ENCODE measurements around the gene PHAF1. TPM values are rescaled to one million over a fixed set of nuclear protein-coding genes. Genes with fewer than 3 reads are reported as not detected.
A peak's percentile ranks its signal among the peaks of the same experiment; 100 is the strongest.

Gene PHAF1
- total and polyA plus RNA-seq, 10 donors, result 5.5 to 44.0 (median 18.4) TPM

DNA sequence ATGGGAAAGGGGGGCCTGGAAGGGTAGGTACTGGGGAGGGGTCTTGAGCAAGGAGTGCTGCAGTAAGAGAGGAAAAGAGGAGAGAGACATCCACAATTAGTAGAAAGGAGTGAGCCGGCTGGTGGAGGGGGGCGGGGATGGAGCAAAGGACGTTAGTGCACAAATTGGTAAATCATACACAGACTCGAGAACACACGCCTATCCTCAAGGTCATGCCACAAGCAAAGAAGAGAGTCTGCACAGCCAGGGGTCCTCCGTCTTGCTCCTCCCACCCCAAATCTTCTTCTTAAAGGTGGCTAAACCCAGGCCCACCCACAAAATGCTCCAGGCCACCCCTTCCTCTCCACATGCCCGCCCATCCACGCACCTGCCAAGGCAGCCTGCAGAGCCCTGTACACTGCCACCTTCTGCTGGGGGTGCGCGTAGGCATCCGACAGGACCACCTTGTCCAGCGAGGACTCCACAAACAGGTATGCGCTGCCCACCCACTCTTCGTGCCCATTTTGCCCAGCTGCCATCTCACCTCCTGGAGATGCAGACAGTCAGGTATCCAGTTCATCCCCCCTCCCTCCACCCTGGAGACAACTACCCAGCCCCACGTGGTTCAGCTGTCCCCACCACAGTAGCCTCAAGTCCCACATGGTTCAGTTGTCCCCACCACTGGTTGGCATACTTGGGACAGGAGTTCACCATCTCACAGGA, 46.6 kb downstream of the PHAF1 start:
- 71 to 86% (median 77%) methylated on average over 14 to 15 of the region's 15 CpGs for WGBS, 5 donors
- intact Hi-C loops (cut with DNase I; ENCODE audit: low total_unique reads), result no loop called here

DNA sequence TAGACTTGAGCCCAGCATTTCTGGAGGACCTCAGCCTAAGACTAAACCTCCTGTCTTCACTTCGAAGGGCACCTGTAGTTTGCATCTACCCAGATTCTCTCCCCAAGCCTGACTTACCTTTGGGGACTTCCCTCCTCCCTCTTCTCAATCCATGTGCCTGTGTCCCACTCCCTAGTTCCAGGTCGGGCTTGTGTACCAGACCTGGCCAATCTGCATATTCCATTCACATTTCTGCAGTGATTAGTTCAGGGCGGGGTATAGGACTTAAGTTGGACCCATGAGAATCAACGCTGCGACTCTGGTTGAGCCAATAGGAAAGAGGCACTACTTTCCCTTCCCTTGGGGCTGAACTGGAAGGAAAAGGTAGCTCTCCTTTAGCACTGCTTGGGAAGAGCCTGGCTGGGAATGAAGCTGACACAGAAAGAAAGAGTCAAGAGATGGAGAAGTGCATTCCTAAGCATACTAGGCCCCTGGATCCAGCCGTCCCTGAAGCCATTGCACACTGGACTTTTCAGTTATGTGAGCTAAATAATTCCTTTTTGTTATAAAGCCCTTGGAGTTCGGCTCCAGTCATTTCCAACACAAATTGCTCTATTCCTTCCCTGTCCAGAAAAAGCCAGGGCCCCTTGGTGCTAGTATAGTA, 47.5 kb downstream of the PHAF1 start:
- intact Hi-C loops (cut with DNase I; ENCODE audit: low total_unique reads), result no loop called here
- H3K9me3 ChIP-seq, result no peaks in the 10 kb centered on the region
- 72 to 83% (median 82%) methylated on average over 7 of the region's 7 CpGs for WGBS, 5 donors
- H3K27ac ChIP-seq, result peak overlapping the region in 5 of 8 donors; percentile 8 to 96 (median 95)
- DNase-seq, result no peak
- H3K4me1 ChIP-seq, result peaks cover 33 to 84% (median 61%) of the 10 kb centered on the region in 6 donors
- TF ChIP-seq, protein P1, sequence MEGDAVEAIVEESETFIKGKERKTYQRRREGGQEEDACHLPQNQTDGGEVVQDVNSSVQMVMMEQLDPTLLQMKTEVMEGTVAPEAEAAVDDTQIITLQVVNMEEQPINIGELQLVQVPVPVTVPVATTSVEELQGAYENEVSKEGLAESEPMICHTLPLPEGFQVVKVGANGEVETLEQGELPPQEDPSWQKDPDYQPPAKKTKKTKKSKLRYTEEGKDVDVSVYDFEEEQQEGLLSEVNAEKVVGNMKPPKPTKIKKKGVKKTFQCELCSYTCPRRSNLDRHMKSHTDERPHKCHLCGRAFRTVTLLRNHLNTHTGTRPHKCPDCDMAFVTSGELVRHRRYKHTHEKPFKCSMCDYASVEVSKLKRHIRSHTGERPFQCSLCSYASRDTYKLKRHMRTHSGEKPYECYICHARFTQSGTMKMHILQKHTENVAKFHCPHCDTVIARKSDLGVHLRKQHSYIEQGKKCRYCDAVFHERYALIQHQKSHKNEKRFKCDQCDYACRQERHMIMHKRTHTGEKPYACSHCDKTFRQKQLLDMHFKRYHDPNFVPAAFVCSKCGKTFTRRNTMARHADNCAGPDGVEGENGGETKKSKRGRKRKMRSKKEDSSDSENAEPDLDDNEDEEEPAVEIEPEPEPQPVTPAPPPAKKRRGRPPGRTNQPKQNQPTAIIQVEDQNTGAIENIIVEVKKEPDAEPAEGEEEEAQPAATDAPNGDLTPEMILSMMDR (IDR thresholded peaks at IDR 0.05 in 8 of 11, conservative IDR thresholded peaks at IDR 0.05 in 3 of 11), result no peak
- TF ChIP-seq POLR2AphosphoS5 (IDR thresholded peaks at IDR 0.05), result no peak
- TF ChIP-seq POLR2A (IDR thresholded peaks at IDR 0.05), result no peak
- peaks cover 0 to 7% (median 0%) of the 10 kb centered on the region in 6 donors for H3K36me3 ChIP-seq
- peaks cover 0 to 25% (median 10%) of the 10 kb centered on the region in 7 donors for H3K27me3 ChIP-seq (replicated peaks in 1 of 7)
- no peak overlapping the region for H3K4me3 ChIP-seq

More for the DNA sequence above, 46.6 kb downstream of the PHAF1 start:
- peaks cover 0 to 7% (median 0%) of the 10 kb centered on the region in 6 donors for H3K36me3 ChIP-seq
- no peak overlapping the region for H3K4me3 ChIP-seq
- no peaks in the 10 kb centered on the region for H3K9me3 ChIP-seq
- H3K27me3 ChIP-seq (replicated peaks in 1 of 7), result peaks cover 0 to 25% (median 3%) of the 10 kb centered on the region in 7 donors
- peaks cover 27 to 79% (median 54%) of the 10 kb centered on the region in 6 donors for H3K4me1 ChIP-seq
- DNase-seq, result peak; percentile 78
- H3K27ac ChIP-seq, result peak overlapping the region in 2 of 8 donors; percentile 2 to 96
- TF ChIP-seq, protein P1 (IDR thresholded peaks at IDR 0.05 in 8 of 11, conservative IDR thresholded peaks at IDR 0.05 in 3 of 11), result no peak
- no peak for TF ChIP-seq POLR2AphosphoS5 (IDR thresholded peaks at IDR 0.05)
- no peak for TF ChIP-seq POLR2A (IDR thresholded peaks at IDR 0.05)

DNA sequence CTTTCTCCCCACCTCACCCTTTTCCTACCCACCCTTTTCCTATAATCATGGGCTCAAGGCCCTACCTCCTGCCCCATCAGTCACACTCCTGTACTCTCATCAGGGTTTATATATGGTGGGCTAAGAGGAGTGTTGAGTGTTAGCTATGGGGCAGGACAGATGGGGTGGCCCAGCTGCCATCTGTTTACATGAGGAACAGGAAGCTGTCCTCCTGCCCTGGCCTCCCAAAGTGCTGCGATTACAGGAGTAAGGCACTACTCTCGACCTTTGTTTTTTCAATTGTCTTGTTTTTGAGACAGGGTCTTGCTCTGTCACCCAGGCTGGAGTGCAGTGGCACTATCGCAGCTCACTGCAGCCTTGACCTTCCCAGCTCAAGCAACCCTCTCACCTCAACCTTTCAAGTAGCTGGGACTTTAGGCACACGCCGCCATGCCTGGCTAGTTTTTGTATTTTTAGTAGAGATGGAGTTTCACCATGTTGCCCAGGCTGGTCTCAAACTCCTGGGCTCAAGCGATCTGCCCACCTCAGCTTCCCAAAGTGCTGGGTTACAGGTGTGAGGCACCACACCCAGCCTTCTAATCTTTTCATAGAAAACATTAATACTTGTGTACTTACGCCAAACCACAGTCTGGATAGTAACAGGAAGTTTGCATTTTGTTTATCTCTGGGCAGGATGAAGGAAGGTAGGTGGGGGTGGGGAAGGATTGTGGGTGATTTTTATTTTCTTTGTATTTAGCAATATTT, 48.3 kb downstream of the PHAF1 start:
- Histone ChIP-seq H3K36me3 (peaks cover 0 to 7% (median 0%) of the 10 kb centered on the region in 6 donors), H3K27ac (peak overlapping the region in 7 of 8 donors; percentile 8 to 96 (median 92)), H3K9me3 (no peaks in the 10 kb centered on the region), H3K4me1 (peaks cover 41 to 92% (median 70%) of the 10 kb centered on the region in 6 donors), H3K27me3 (replicated peaks in 1 of 7) (peaks cover 0 to 33% (median 17%) of the 10 kb centered on the region in 7 donors), H3K4me3 (peak overlapping the region in 3 of 8 donors; percentile 83 to 95 (median 94))
- DNase-seq, result peak; percentile 71
- TF ChIP-seq POLR2A (IDR thresholded peaks at IDR 0.05) (no peak), POLR2AphosphoS5 (IDR thresholded peaks at IDR 0.05) (no peak)
- TF ChIP-seq, protein P1 (IDR thresholded peaks at IDR 0.05 in 8 of 11, conservative IDR thresholded peaks at IDR 0.05 in 3 of 11), result no peak
- intact Hi-C loops (cut with DNase I; ENCODE audit: low total_unique reads), result no loop called here
- WGBS, 5 donors, result 64 to 76% (median 69%) methylated on average over 7 of the region's 7 CpGs
